ENCODE data around the gene ANKRD65. TPM values are rescaled to one million over a fixed set of nuclear protein-coding genes. Genes with fewer than 3 reads are reported as not detected.

Gene ANKRD65
- total and polyA plus RNA-seq, 10 donors: 0.43 to 4.3 (median 1.6) TPM

- Histone ChIP-seq H3K9me3 (no peaks in the 10 kb centered on the region), H3K27me3 (replicated peaks in 1 of 7) (peaks cover 0 to 56% (median 30%) of the 10 kb centered on the region in 7 donors), H3K27ac (no peak overlapping the region), H3K4me3 (no peak overlapping the region), H3K36me3 (no peaks in the 10 kb centered on the region), H3K4me1 (peaks cover 14 to 39% (median 26%) of the 10 kb centered on the region in 6 donors)
- TF ChIP-seq POLR2AphosphoS5 (IDR thresholded peaks at IDR 0.05): no peak
- TF ChIP-seq POLR2A (IDR thresholded peaks at IDR 0.05): no peak
- no peak for TF ChIP-seq CTCF (IDR thresholded peaks at IDR 0.05 in 8 of 11, conservative IDR thresholded peaks at IDR 0.05 in 3 of 11)
- intact Hi-C loops (cut with DNase I; ENCODE audit: low total_unique reads): no loop called here
- DNase-seq: no peak
- WGBS, 5 donors: 72 to 79% (median 73%) methylated on average over 19 to 26 of the region's 26 CpGs
Measured at GRCh38 chr1:1440262-1441001, 19.4 kb upstream of the ANKRD65 start.

DNA sequence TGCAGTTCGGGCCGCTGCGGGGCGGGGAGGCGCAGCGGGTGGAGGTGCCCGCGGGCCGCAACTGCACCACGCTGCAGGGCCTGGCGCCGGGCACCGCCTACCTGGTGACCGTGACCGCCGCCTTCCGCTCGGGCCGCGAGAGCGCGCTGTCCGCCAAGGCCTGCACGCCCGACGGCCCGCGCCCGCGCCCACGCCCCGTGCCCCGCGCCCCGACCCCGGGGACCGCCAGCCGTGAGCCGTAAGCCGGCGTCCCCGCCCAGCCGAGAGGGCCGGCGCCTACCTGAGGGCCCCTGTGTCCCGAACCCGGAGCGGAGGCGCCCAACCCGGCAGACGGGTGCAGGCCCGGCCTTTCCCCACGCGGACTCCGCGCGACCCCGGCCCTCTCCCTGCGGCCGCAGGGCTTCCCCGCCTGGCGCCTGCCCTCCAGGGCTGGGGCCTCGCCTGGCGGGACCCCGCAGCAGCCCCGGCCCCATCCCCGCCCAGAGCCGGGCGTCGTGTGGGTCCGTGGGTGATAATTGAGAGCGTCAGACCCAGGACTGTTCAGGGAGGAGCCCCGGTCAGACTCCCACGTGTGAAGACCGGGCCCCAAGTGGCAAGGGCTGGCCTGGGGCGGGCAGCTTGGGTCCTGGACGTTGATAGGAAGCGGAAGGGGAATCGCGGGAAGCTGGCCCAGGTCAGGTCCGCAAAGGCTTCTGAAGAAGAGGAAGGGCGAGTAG, 18.6 kb upstream of the ANKRD65 start:
- 82 to 95% (median 86%) methylated on average over 54 to 82 of the region's 82 CpGs for WGBS, 5 donors
- no peaks in the 10 kb centered on the region for H3K9me3 ChIP-seq
- H3K4me1 ChIP-seq: peaks cover 20 to 47% (median 33%) of the 10 kb centered on the region in 6 donors

DNA sequence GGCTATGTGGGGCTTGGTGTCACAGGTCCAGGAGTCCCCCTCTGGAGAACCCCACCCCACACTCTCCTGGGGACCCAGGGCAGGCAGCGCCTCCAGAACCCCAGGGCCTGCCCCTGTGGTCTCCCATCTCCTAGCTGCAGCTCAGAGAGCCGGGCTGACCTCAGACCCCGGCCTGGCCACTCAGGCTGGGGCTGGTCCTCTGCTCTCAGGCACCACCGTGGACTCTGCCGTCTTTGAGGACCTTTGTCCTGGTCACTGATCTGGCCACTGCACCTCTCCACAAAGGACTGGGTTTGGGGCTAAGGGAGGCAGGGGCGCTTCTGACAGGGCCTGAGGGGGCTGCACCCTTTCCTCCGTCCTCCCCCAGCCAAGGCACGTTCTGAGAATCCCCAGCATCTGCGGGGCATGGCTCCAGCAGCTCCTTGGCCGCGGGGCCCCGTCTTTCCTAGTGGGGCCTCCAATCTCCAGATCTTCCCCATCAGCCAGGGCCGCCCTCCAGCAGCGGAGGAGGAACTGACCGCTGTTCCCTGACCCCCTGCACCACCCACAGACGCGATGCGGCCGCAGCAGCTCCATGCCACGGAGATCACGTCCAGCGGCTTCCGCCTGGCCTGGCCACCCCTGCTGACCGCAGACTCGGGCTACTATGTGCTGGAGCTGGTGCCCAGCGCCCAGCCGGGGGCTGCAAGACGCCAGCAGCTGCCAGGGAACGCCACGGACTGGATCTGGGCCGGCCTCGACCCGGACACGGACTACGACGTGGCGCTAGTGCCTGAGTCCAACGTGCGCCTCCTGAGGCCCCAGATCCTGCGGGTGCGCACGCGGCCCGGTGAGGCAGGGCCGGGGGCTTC, 17.7 kb upstream of the ANKRD65 start:
- H3K9me3 ChIP-seq: no peaks in the 10 kb centered on the region
- DNase-seq: peak; percentile 71
- H3K36me3 ChIP-seq: no peaks in the 10 kb centered on the region
- peaks cover 29 to 56% (median 43%) of the 10 kb centered on the region in 6 donors for H3K4me1 ChIP-seq
- H3K4me3 ChIP-seq: no peak overlapping the region
- TF ChIP-seq POLR2AphosphoS5 (IDR thresholded peaks at IDR 0.05) (no peak), CTCF (IDR thresholded peaks at IDR 0.05 in 8 of 11, conservative IDR thresholded peaks at IDR 0.05 in 3 of 11) (no peak), POLR2A (IDR thresholded peaks at IDR 0.05) (no peak)
- no peak overlapping the region for H3K27ac ChIP-seq
- 83 to 94% (median 91%) methylated on average over 30 to 45 of the region's 45 CpGs for WGBS, 5 donors
- intact Hi-C loops (cut with DNase I; ENCODE audit: low total_unique reads): no loop called here
- H3K27me3 ChIP-seq (replicated peaks in 1 of 7): peaks cover 0 to 73% (median 46%) of the 10 kb centered on the region in 7 donors

More for the DNA sequence above, 18.6 kb upstream of the ANKRD65 start:
- Histone ChIP-seq H3K27ac (no peak overlapping the region), H3K27me3 (replicated peaks in 1 of 7) (peaks cover 0 to 63% (median 37%) of the 10 kb centered on the region in 7 donors), H3K4me3 (no peak overlapping the region), H3K36me3 (no peaks in the 10 kb centered on the region)
- intact Hi-C loops (cut with DNase I; ENCODE audit: low total_unique reads): no loop called here
- peak; percentile 59 for DNase-seq
- TF ChIP-seq POLR2AphosphoS5 (IDR thresholded peaks at IDR 0.05) (no peak), CTCF (IDR thresholded peaks at IDR 0.05 in 8 of 11, conservative IDR thresholded peaks at IDR 0.05 in 3 of 11) (no peak), POLR2A (IDR thresholded peaks at IDR 0.05) (no peak)

Data from spleen (tissue), 11 donors.